Right atrium auricular region (tissue), 2 donors: ENCODE measurements around the gene C6orf52. TPM values are rescaled to one million over a fixed set of nuclear protein-coding genes. Genes with fewer than 3 reads are reported as not detected.
"Not testable (repeated sequence)": the region's sequence is repeated elsewhere in the genome, so short reads cannot be mapped to it uniquely, and the experiment has no call there.

ENCODE experiments used
- DNase-seq: peaks from one replicate; pipeline ENCODE4 v3.0.0-alpha.2; 2019; ENCODE audit warnings: low spot score
- H3K27ac ChIP-seq, 2 donors: fragments of 200-600 bp; sonication (generic); 1 replicate in 1 of 2; 2 replicates in 1 of 2; pipeline ENCODE4 v1.5.1; 2016 to 2019
- H3K27me3 ChIP-seq, 2 donors: fragments of 200-600 bp; sonication (generic); one replicate each; pipeline versions ENCODE4 v1.5.1 to v1.6.0; 2017 to 2019
- H3K36me3 ChIP-seq: fragments of 200-600 bp; sonication (generic); one replicate; pipeline ENCODE4 v1.5.1; 2016
- H3K4me1 ChIP-seq, 2 donors: fragments of 200-600 bp; sonication (generic); one replicate each; pipeline versions ENCODE4 v1.5.1 to v1.6.0; 2017 to 2019
- H3K4me3 ChIP-seq, 2 donors: fragments of 200-600 bp; sonication (generic); 1 replicate in 1 of 2; 2 replicates in 1 of 2; pipeline ENCODE4 v1.5.1; 2017 to 2019; ENCODE audit warnings: mild to moderate bottlenecking in 1 of 2, moderate library complexity in 1 of 2
- H3K9me3 ChIP-seq, 2 donors: fragments of 200-600 bp; sonication (generic); one replicate each; pipeline ENCODE4 v1.5.1; 2019
- CTCF ChIP-seq, 2 donors: fragments of 200-600 bp; sonication (generic); IDR thresholded peaks; one replicate each; pipeline ENCODE4 v1.5.1; 2019; ENCODE audit warnings: antibody characterized with exemption in 2 of 2
- total RNA-seq, 2 donors: library from RNA; depleted of rRNA; stranded (reverse); fragments of >200 nt; gene quantifications; one replicate each; pipeline ENCODE4 v1.1.0, GENCODE V29; 2016

Gene C6orf52
- not detected for total RNA-seq

GRCh38 chr6:10694302-10695085 lies at the start of gene C6orf52, which contains the start of gene PAK1IP1:
Gene C6orf52, minus strand, starts transcription at chr6:10694616. Its CDS starts 7,066 bp downstream, at chr6:10687550.
Gene PAK1IP1, plus strand, starts transcription at chr6:10694972. Its CDS starts 14 bp downstream, at chr6:10694986.
- no peak for TF ChIP-seq CTCF (IDR thresholded peaks at IDR 0.05)
- Histone ChIP-seq H3K27ac (peak within 1 kb of the TSS; percentile 90 to 93), H3K9me3 (no peaks in the 10 kb centered on the region), H3K27me3 (no peaks in the 10 kb centered on the region), H3K4me3 (peak within 1 kb of the TSS; percentile 86 to 92), H3K4me1 (peaks cover 0 to 23% of the 10 kb centered on the region in 2 donors), H3K36me3 (peaks cover 19% of the 10 kb centered on the region)
- peak; percentile 93 for DNase-seq

- DNase-seq = no peak
- H3K4me3 ChIP-seq = no peak overlapping the region
- H3K36me3 ChIP-seq = no peaks in the 10 kb centered on the region
- TF ChIP-seq CTCF (IDR thresholded peaks at IDR 0.05) = no peak
- H3K27ac ChIP-seq = no peak overlapping the region
- H3K9me3 ChIP-seq = no peaks in the 10 kb centered on the region
- H3K27me3 ChIP-seq = no peaks in the 10 kb centered on the region
- H3K4me1 ChIP-seq = peaks cover 0 to 6% of the 10 kb centered on the region in 2 donors
Measured at GRCh38 chr6:10743515-10743914, 49.1 kb upstream of the C6orf52 start.

- Histone ChIP-seq H3K27ac (no peak overlapping the region), H3K9me3 (no peaks in the 10 kb centered on the region), H3K27me3 (no peaks in the 10 kb centered on the region), H3K36me3 (no peaks in the 10 kb centered on the region), H3K4me3 (no peak overlapping the region), H3K4me1 (no peaks in the 10 kb centered on the region)
- DNase-seq = no peak
- TF ChIP-seq CTCF (IDR thresholded peaks at IDR 0.05) = no peak
Measured at GRCh38 chr6:10742251-10742650, 47.8 kb upstream of the C6orf52 start.

- not testable (repeated sequence) for H3K9me3 ChIP-seq
Measured at GRCh38 chr6:10741643-10742042, 47.2 kb upstream of the C6orf52 start.

GRCh38 chr6:10740061-10740460 lies 45.6 kb upstream of the C6orf52 start:
- DNase-seq = no peak
- H3K4me1 ChIP-seq = no peaks in the 10 kb centered on the region
- H3K9me3 ChIP-seq = no peaks in the 10 kb centered on the region
- H3K4me3 ChIP-seq = no peak overlapping the region
- H3K36me3 ChIP-seq = no peaks in the 10 kb centered on the region
- TF ChIP-seq CTCF (IDR thresholded peaks at IDR 0.05) = no peak
- H3K27me3 ChIP-seq = no peaks in the 10 kb centered on the region
- H3K27ac ChIP-seq = no peak overlapping the region

More at GRCh38 chr6:10741643-10742042, 47.2 kb upstream of the C6orf52 start:
- H3K27ac ChIP-seq, H3K27me3 ChIP-seq, H3K4me1 ChIP-seq, DNase-seq, H3K36me3 ChIP-seq, H3K4me3 ChIP-seq: not testable (repeated sequence)

- no peak for TF ChIP-seq CTCF (IDR thresholded peaks at IDR 0.05)
- Histone ChIP-seq H3K27ac (no peak overlapping the region), H3K4me1 (no peaks in the 10 kb centered on the region), H3K9me3 (no peaks in the 10 kb centered on the region), H3K27me3 (no peaks in the 10 kb centered on the region), H3K36me3 (peaks cover 17% of the 10 kb centered on the region), H3K4me3 (no peak overlapping the region)
- no peak for DNase-seq
Measured at GRCh38 chr6:10736731-10737130, 42.3 kb upstream of the C6orf52 start.
